CD4-positive, alpha-beta memory T cell (primary cell): ENCODE measurements around the gene ZBTB46. TPM values are rescaled to one million over a fixed set of nuclear protein-coding genes. Genes with fewer than 3 reads are reported as not detected.

Experiments
- CTCF ChIA-PET: fragments of 350-600 bp; sonication (Branson Sonifier 250); formaldehyde crosslinking; loops from one replicate; lab custom pipeline; 2021; ENCODE audit warnings: inconsistent platforms; ENCODE audit not compliant: partially characterized antibody; lab: Charles Lee
- POLR2A ChIA-PET: fragments of 350-600 bp; sonication (Branson Sonifier 250); formaldehyde crosslinking; loops from one replicate; lab custom pipeline; 2021; ENCODE audit not compliant: partially characterized antibody; lab: Charles Lee
- DNase-seq, 5 donors: peaks; one replicate each; pipeline versions ENCODE4 v3.0.0 to v3.0.0-alpha.2; 2020 to 2022; ENCODE audit warnings: mixed read lengths in 1 of 5
- H3K27ac ChIP-seq: one replicate; pipeline ENCODE4 v1.7.0; 2013; ENCODE audit warnings: low read depth, low read length
- H3K27me3 ChIP-seq: 2 replicates; pipeline ENCODE4 v1.7.0; 2013; ENCODE audit warnings: mild to moderate bottlenecking, low read length, moderate library complexity; ENCODE audit not compliant: insufficient read depth
- H3K36me3 ChIP-seq: 2 replicates; pipeline ENCODE4 v1.7.0; 2013; ENCODE audit warnings: mild to moderate bottlenecking, low read length, moderate library complexity; ENCODE audit not compliant: insufficient read depth
- H3K4me1 ChIP-seq: 2 replicates; pipeline ENCODE4 v1.7.0; 2013; ENCODE audit warnings: mild to moderate bottlenecking, low read length, moderate library complexity; ENCODE audit not compliant: insufficient read depth
- H3K4me3 ChIP-seq, 2 donors: one replicate each; pipeline ENCODE4 v1.7.0; 2013; ENCODE audit warnings: low read length in 2 of 2, mild to moderate bottlenecking in 1 of 2
- H3K9me3 ChIP-seq, 2 donors: one replicate each; pipeline ENCODE4 v1.7.0; 2013; ENCODE audit warnings: low read length in 2 of 2, control low read depth in 1 of 2; ENCODE audit not compliant: control insufficient read depth in 1 of 2
- H3K27ac Mint-ChIP-seq, 7 donors: one replicate each; pipeline ENCODE4 v1.8.0; 2020 to 2021; ENCODE audit warnings: mixed read lengths in 7 of 7, mild to moderate bottlenecking in 6 of 7, inconsistent platforms in 3 of 7, moderate library complexity in 3 of 7
- H3K27me3 Mint-ChIP-seq, 2 donors: one replicate each; pipeline ENCODE4 v1.8.0; 2020 to 2021; ENCODE audit warnings: mixed read lengths in 2 of 2
- H3K36me3 Mint-ChIP-seq, 2 donors: one replicate each; pipeline ENCODE4 v1.8.0; 2020 to 2021; ENCODE audit warnings: mixed read lengths in 2 of 2, inconsistent platforms in 1 of 2, mild to moderate bottlenecking in 1 of 2
- H3K4me1 Mint-ChIP-seq, 4 donors: one replicate each; pipeline ENCODE4 v1.8.0; 2020 to 2021; ENCODE audit warnings: mixed read lengths in 4 of 4, mild to moderate bottlenecking in 1 of 4
- H3K4me3 Mint-ChIP-seq, 8 donors: one replicate each; pipeline ENCODE4 v1.8.0; 2020 to 2021; ENCODE audit warnings: mixed read lengths in 8 of 8, mild to moderate bottlenecking in 7 of 8, moderate library complexity in 6 of 8, inconsistent platforms in 3 of 8
- H3K9me3 Mint-ChIP-seq, 8 donors: one replicate each; pipeline ENCODE4 v1.8.0; 2020 to 2021; ENCODE audit warnings: mixed read lengths in 8 of 8, mild to moderate bottlenecking in 5 of 8, inconsistent platforms in 3 of 8, moderate library complexity in 1 of 8
- intact Hi-C: fragments of 100-400 bp; cut with micrococcal nuclease; formaldehyde crosslinking; loops from one replicate; pipeline ENCODE4 v1.15.1; 2023
- polyA plus RNA-seq, 2 donors: library from polyadenylated mRNA; unstranded; fragments of 300-500 nt; fragmentation: Illumina TruSeq; gene quantifications; one replicate each; pipeline ENCODE4 v1.2.3, GENCODE V29; 2021
- total RNA-seq, 2 experiments: library from RNA; stranded (reverse); gene quantifications; one replicate each; pipeline ENCODE4 v1.2.3, GENCODE V29; 2021

The ZBTB46 gene
- total and polyA plus RNA-seq, 4 experiments from 2014 or later: 0.09 to 0.87 (median 0.28) TPM; not detected in 1

- H3K27ac Mint-ChIP-seq: no peak overlapping the region
- POLR2A ChIA-PET: no interaction called here
Measured at GRCh38 chr20:63831646-63831992, 555 bp upstream of the ZBTB46 start.

GRCh38 chr20:63829945-63830835, 874 bp downstream of the ZBTB46 start:
- Mint-ChIP-seq H3K4me3 (peak overlapping the region; percentile 84 to 93 (median 90)), H3K4me1 (peaks cover 8 to 11% (median 10%) of the 10 kb centered on the region in 4 donors), H3K36me3 (peaks cover 2 to 4% of the 10 kb centered on the region in 2 donors), H3K27me3 (peaks cover 34 to 36% of the 10 kb centered on the region in 2 donors), H3K9me3 (peaks cover 0 to 3% (median 0%) of the 10 kb centered on the region in 8 donors), H3K27ac (peak overlapping the region in 3 of 7 donors; percentile 1 to 67 (median 63))
- H3K4me1 ChIP-seq: peaks cover 10% of the 10 kb centered on the region
- H3K27ac ChIP-seq: no peak overlapping the region
- H3K27me3 ChIP-seq: peaks cover 31% of the 10 kb centered on the region
- H3K9me3 ChIP-seq: no peaks in the 10 kb centered on the region
- CTCF ChIA-PET: no interaction called here
- peak overlapping the region in 1 of 2 donors; percentile 57 for H3K4me3 ChIP-seq
- no peaks in the 10 kb centered on the region for H3K36me3 ChIP-seq
- intact Hi-C loops: no loop called here
- DNase-seq: peak in 3 of 5 donors; percentile 7 to 27 (median 13)
- POLR2A ChIA-PET: no interaction called here

More at GRCh38 chr20:63831646-63831992, 555 bp upstream of the ZBTB46 start:
- Mint-ChIP-seq H3K36me3 (peaks cover 2 to 4% of the 10 kb centered on the region in 2 donors), H3K4me1 (peaks cover 8 to 11% (median 10%) of the 10 kb centered on the region in 4 donors), H3K4me3 (no peak overlapping the region), H3K9me3 (peaks cover 0 to 3% (median 0%) of the 10 kb centered on the region in 8 donors), H3K27me3 (peaks cover 23 to 26% of the 10 kb centered on the region in 2 donors)
- Histone ChIP-seq H3K27me3 (peaks cover 23% of the 10 kb centered on the region), H3K4me3 (no peak overlapping the region), H3K9me3 (no peaks in the 10 kb centered on the region), H3K27ac (no peak overlapping the region), H3K36me3 (no peaks in the 10 kb centered on the region), H3K4me1 (peaks cover 10% of the 10 kb centered on the region)
- intact Hi-C loops: no loop called here
- no peak for DNase-seq
- CTCF ChIA-PET: no interaction called here

GRCh38 chr20:63829603-63829944, 1.5 kb downstream of the ZBTB46 start:
- Mint-ChIP-seq H3K4me3 (peak overlapping the region; percentile 84 to 93 (median 90)), H3K27me3 (peaks cover 34 to 36% of the 10 kb centered on the region in 2 donors), H3K27ac (peak overlapping the region in 3 of 7 donors; percentile 1 to 67 (median 63)), H3K4me1 (peaks cover 8 to 11% (median 10%) of the 10 kb centered on the region in 4 donors), H3K9me3 (peaks cover 0 to 3% (median 0%) of the 10 kb centered on the region in 8 donors), H3K36me3 (peaks cover 2 to 4% of the 10 kb centered on the region in 2 donors)
- Histone ChIP-seq H3K9me3 (no peaks in the 10 kb centered on the region), H3K27me3 (peaks cover 31% of the 10 kb centered on the region), H3K4me3 (peak overlapping the region in 1 of 2 donors; percentile 57), H3K36me3 (no peaks in the 10 kb centered on the region), H3K4me1 (peaks cover 10% of the 10 kb centered on the region), H3K27ac (no peak overlapping the region)
- intact Hi-C loops: no loop called here
- CTCF ChIA-PET: no interaction called here
- no peak for DNase-seq
- POLR2A ChIA-PET: no interaction called here

- H3K4me1 Mint-ChIP-seq: peaks cover 8 to 11% (median 10%) of the 10 kb centered on the region in 4 donors
- Histone ChIP-seq H3K27me3 (peaks cover 31% of the 10 kb centered on the region), H3K4me3 (no peak overlapping the region), H3K27ac (no peak overlapping the region), H3K4me1 (peaks cover 10% of the 10 kb centered on the region), H3K36me3 (no peaks in the 10 kb centered on the region), H3K9me3 (no peaks in the 10 kb centered on the region)
- intact Hi-C loops: no loop called here
- H3K27ac Mint-ChIP-seq: no peak overlapping the region
- H3K36me3 Mint-ChIP-seq: peaks cover 2 to 4% of the 10 kb centered on the region in 2 donors
- CTCF ChIA-PET: no interaction called here
- POLR2A ChIA-PET: no interaction called here
- peaks cover 0 to 3% (median 0%) of the 10 kb centered on the region in 8 donors for H3K9me3 Mint-ChIP-seq
- H3K4me3 Mint-ChIP-seq: peak overlapping the region in 3 of 8 donors; percentile 31 to 93 (median 86)
- H3K27me3 Mint-ChIP-seq: peaks cover 34 to 36% of the 10 kb centered on the region in 2 donors
- no peak for DNase-seq
Measured at GRCh38 chr20:63828951-63829350, 2.1 kb downstream of the ZBTB46 start.

- peaks cover 35% of the 10 kb centered on the region for H3K27me3 ChIP-seq
- intact Hi-C loops: no loop called here
- no peak overlapping the region for H3K4me3 ChIP-seq
- ChIA-PET CTCF (no interaction called here), POLR2A (no interaction called here)
- no peak for DNase-seq
- H3K36me3 ChIP-seq: no peaks in the 10 kb centered on the region
- peaks cover 37 to 39% of the 10 kb centered on the region in 2 donors for H3K27me3 Mint-ChIP-seq
- H3K4me1 Mint-ChIP-seq: peaks cover 8 to 11% (median 10%) of the 10 kb centered on the region in 4 donors
- peaks cover 10% of the 10 kb centered on the region for H3K4me1 ChIP-seq
- peaks cover 2 to 4% of the 10 kb centered on the region in 2 donors for H3K36me3 Mint-ChIP-seq
- no peaks in the 10 kb centered on the region for H3K9me3 ChIP-seq
- peaks cover 0 to 3% (median 0%) of the 10 kb centered on the region in 8 donors for H3K9me3 Mint-ChIP-seq
- peak overlapping the region in 1 of 8 donors; percentile 31 for H3K4me3 Mint-ChIP-seq
- H3K27ac Mint-ChIP-seq: no peak overlapping the region
- no peak overlapping the region for H3K27ac ChIP-seq
Measured at GRCh38 chr20:63828545-63828944, 2.5 kb downstream of the ZBTB46 start.

GRCh38 chr20:63828124-63828523, 2.9 kb downstream of the ZBTB46 start:
- H3K4me1 ChIP-seq: peaks cover 10% of the 10 kb centered on the region
- H3K36me3 ChIP-seq: no peaks in the 10 kb centered on the region
- ChIA-PET CTCF (no interaction called here), POLR2A (no interaction called here)
- DNase-seq: no peak
- peaks cover 2 to 4% of the 10 kb centered on the region in 2 donors for H3K36me3 Mint-ChIP-seq
- H3K27ac Mint-ChIP-seq: no peak overlapping the region
- H3K9me3 Mint-ChIP-seq: peaks cover 0 to 3% (median 0%) of the 10 kb centered on the region in 8 donors
- intact Hi-C loops: no loop called here
- peaks cover 36% of the 10 kb centered on the region for H3K27me3 ChIP-seq
- H3K9me3 ChIP-seq: no peaks in the 10 kb centered on the region
- peak overlapping the region in 1 of 8 donors; percentile 26 for H3K4me3 Mint-ChIP-seq
- H3K27me3 Mint-ChIP-seq: peaks cover 38% of the 10 kb centered on the region in 2 donors
- peaks cover 8 to 11% (median 10%) of the 10 kb centered on the region in 4 donors for H3K4me1 Mint-ChIP-seq
- no peak overlapping the region for H3K27ac ChIP-seq
- no peak overlapping the region for H3K4me3 ChIP-seq

GRCh38 chr20:63826753-63827152, 4.3 kb downstream of the ZBTB46 start:
- H3K36me3 ChIP-seq: no peaks in the 10 kb centered on the region

More at GRCh38 chr20:63826753-63827152, 4.3 kb downstream of the ZBTB46 start:
- Histone ChIP-seq H3K4me1 (peaks cover 10% of the 10 kb centered on the region), H3K4me3 (no peak overlapping the region), H3K27me3 (peaks cover 36% of the 10 kb centered on the region), H3K9me3 (no peaks in the 10 kb centered on the region), H3K27ac (no peak overlapping the region)
- Mint-ChIP-seq H3K36me3 (peaks cover 2 to 4% of the 10 kb centered on the region in 2 donors), H3K27ac (peak overlapping the region in 1 of 7 donors; percentile 8), H3K9me3 (peaks cover 0 to 3% (median 0%) of the 10 kb centered on the region in 8 donors), H3K4me1 (peaks cover 8 to 11% (median 10%) of the 10 kb centered on the region in 4 donors), H3K27me3 (peaks cover 41 to 42% of the 10 kb centered on the region in 2 donors), H3K4me3 (no peak overlapping the region)
- ChIA-PET CTCF (no interaction called here), POLR2A (no interaction called here)
- intact Hi-C loops: no loop called here
- no peak for DNase-seq
